Fibroblast of skin of abdomen (primary cell): Measurements from ENCODE around the gene CFAP298.

ENCODE experiments used
- DNase-seq: peaks from one replicate; pipeline ENCODE4 v3.0.0-alpha.2; 2013

The CFAP298 gene

DNA sequence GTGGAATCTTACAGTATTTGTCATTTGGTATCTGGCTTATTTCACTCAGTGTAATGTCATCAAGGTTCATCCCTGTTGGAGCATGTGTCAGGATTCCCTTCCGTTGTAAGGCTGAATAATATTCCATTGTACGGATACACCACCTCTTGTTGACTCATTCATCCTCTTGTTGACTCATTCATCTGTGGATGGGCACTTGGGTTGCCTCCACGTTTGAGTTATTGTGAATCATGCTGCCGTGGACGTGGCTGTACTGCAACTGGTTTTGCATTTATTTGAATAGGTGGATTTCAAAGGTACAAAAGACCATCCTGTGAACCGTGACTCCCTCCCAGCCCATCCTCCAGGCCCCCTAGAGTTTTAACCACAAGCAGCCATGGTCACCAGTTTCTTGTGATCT lies 15.0 kb downstream of the CFAP298 start:
- peak; percentile 83 for DNase-seq

DNA sequence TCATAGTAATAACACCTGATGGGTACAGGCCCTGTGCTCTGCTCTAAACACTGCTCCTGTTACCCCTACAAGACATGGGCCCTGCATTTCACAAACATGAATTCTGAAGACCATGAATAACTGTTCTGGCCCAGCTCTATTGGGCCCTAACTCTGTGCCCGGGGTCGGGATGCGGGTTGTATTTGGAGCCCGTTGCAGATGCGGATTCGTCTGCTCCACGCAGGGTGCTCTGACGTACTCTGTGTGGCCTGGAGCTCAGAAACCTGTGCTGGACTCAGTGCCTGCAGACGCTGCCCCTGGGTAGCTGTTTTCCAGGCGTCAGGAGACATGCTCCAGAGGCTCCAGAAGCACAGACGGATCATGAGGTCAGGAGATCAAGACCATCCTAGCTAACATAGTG lies 16.7 kb downstream of the CFAP298 start:
- DNase-seq: no peak

DNA sequence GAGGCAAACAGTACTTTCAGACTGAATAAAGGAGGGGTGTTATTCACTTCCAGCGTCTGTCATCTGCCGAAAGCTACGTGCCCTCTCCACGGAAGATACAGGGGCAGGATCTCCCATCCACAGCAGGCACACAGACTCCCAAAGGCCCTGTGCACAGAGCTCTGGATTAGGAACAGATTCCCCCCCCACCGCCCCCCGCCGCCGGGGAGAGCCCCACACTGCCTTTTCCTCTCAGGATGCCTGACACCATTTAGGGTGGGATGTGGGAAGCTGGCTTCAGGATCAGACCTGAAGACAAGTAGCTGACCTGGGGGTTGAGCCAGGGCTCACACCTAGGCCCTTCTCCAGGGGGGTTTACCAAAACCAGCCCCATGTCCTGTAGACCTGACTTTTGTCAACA lies 18.5 kb downstream of the CFAP298 start:
- no peak for DNase-seq

DNA sequence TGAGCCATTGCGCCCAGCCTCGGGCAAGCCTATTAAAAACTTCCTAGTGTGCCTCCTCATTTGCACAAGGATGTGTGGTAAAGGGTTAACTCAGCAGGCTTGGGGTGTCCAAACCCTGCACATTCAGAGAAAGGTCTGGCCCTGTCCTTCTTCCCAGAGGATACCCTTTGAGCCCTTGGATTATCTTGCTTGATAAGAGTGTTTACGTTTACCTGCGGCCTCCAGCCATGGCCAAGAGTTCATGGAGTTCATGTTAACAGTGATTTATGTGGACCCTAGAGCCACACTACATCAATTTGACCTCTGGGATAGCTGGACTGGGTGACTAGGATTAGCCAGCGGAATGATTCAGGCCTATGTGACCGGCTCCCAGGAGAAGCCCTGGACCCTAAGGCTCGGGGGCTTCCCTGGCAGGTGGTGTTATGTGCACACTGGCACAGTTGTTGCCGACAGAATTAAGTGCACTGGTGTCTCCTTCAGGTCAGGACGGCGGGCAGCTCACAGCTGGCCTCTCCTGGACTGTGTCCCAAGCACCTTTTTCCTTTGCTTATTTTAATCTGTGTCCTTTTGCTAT lies 19.2 kb downstream of the CFAP298 start:
- DNase-seq: no peak

DNA sequence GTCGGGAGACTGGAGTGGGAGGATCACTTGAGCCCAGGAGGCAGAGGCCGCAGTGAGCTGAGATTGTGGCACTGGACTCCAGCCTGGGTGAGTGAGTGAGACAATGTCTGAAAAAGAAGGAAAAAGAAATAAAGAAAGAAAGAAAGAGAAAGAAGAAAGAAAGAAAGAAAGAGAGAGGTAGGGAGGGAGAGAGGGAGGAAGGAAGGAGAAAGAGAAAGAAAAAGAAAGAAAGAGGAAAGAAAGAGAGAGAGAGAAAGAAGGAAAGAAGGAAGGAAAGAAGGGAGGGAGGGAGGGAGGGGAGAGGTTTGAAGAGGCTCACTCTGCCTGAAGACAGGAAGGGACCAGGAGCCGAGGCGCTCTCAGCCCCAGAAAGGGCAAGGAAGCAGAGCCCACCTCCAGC lies 22.0 kb downstream of the CFAP298 start:
- DNase-seq: no peak

DNA sequence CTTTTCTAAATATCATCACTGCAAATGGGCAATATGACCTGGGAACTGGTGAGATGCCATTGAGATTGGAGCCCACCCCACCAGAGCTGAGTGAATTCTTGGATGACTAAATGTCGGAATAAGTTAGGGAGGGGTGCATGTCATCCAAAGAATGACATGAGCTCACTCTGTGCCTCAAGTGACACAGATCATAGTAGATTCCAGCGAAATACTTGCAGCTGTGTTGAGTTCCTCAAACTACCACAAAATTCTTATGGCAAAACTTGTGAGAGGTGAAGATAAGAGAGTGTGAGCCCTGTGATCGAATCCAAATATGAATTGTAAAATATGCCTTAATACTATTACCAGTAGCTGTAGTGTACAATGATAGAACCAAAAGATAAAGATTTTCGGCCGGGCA lies 24.5 kb downstream of the CFAP298 start:
- no peak for DNase-seq

DNA sequence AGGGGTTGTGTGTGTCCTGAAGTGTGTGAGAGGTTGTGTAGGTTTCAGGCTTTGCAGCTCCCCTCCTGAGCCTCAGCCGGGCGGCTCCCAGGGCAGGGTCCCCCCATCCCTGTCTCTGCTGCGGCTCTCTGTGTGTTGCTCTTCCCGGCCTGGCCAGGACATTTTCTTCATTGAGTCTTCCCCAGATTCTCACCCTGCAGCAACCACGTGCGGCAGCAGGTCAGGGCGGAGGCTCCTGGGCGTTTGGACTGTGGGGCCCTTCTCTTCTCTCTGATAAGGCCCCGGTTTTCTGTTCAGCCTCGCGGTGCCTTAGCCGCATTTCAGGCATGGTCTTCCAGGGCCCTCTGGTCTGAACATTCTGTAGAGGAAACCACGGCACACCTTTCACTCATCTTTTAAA lies 25.1 kb downstream of the CFAP298 start:
- DNase-seq: no peak

DNA sequence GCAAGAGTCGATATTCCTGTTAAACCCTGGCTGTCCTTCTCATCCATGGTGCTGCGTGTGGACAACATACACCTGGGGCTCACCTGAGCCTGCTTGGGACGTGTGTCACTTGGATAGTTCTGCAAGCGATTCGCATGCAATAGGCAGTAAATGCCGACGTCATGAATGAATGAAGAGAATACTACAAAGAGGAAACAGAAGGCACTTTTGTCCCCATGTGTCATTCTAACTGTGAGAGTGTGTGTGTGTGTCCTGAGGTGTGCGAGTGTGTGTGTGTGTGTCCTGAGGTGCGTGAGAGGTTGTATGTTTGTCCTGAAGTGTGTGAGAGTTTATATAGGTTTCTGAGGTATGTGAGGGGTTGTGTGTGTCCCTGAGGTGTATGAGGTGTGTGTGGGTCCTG lies 26.2 kb downstream of the CFAP298 start:
- no peak for DNase-seq

DNA sequence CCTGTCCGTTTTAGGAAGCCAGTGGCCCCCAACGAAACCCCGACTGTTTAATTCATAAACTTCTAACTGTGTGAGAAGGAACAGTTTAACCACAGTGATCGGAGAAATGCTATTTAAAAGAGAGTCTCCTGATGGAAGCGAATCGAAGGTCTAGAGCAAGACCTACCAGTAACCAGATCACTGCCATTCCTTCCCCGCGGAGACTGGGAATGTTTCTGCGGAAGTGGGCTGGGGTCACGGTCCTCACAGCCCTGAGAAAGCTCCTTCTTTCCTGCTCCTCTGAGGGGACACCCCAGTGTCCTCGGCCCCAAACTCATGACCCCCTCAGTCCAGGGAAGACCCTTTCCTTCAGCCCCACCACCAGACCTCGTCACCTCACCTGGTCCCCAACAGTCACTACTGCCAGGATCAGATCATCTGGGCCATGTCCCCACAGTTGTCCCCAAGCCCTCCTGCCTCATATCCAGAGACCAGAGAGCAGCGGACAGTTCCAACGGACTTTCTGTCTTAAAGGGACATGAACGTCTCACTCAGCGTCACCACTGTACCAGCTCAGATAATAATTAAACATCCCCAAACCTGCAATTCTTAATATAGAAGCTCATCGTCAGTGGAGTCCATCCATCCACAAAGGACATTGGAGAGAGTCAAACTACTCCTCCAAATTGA lies 27.0 kb downstream of the CFAP298 start, which contains the start of gene TCP10L:
Gene TCP10L (minus strand): TSS at position 482 of the 669 bp plus-strand sequence. CDS start 1,219 bp downstream, outside the sequence.
- no peak for DNase-seq

DNA sequence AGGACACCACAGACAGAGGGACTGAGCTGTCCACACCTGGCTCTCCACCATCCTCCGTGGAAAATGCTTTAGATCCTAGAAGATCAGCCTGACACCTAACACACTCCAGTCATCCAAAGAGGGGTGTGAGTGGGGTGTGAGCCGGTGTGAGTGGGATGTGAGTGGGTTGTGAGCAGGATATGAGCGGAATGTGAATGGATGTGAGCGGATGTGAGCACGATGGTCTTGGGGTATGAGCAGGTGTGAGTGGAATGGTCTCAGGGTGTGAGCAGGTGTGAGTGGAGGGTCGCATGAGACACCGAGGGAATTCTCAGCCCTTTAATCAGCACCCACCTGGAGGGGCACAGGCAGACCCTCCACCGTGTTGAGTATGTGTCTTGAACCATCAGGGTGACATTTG lies 27.7 kb downstream of the CFAP298 start:
- DNase-seq: no peak

DNA sequence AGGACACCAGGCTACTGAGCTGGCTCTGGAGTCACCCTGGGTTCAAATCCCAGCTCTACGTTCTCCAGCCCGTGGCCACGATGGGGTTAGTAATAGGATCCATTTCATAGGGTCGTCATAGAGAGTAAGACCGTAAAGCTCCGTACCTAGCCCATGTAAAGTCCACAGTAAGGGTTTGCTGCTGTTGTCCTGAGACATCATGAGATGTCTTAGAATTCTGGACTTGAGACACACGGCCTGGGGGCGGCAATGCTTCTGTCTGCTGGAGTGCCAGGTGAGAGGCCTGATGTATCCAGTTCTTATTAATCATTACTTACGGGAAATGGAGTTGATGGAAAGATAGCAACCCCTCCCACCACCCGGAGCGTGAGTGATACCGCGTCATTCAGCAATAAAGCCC lies 30.4 kb downstream of the CFAP298 start:
- DNase-seq: no peak

DNA sequence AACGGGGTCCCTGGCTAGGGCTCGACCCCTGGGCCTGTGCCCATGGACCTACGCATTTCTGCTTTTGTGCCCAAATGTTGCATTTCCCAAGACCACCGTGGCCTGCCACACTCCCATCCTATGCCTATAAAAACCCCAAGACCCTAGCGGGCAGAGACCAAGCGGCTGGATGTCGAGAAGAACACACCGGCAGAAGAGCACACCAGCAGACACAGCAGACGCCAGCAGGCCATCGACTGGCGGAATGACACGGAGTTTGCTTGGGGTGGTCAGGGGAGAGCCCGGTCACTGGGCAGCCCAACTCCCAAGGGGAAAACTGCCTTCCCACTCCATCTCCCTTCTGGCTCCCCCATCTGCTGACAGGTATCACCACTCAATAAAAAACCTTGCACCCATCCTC lies 31.2 kb downstream of the CFAP298 start:
- no peak for DNase-seq

DNA sequence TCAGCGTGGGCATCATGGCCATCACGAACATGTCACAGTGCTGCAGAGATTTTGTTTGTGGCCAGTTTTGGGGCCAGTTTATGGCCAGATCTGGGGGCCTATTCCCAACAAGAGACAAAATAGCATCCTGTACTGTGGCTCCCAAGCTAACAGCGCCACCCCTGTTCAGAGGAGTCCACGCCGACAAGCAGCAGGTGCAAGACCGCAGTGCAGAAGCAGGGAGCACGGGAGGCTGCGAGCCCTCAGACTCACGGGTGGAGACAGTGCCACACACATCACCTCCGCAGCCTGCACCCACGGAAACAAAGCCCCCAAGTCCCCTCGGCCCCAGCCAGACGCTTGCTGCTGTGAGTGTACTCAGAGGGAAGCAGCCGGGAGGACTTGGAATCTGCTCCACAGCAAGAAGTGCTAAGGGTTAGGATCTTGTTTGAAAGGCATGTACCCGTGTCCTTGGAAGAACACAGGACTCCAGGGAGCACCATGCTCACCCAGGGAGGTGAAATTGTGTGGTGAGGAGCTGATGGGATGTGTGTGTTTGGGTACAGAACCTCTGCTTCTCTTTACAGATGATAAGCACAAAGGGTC lies 34.0 kb downstream of the CFAP298 start:
- no peak for DNase-seq

DNA sequence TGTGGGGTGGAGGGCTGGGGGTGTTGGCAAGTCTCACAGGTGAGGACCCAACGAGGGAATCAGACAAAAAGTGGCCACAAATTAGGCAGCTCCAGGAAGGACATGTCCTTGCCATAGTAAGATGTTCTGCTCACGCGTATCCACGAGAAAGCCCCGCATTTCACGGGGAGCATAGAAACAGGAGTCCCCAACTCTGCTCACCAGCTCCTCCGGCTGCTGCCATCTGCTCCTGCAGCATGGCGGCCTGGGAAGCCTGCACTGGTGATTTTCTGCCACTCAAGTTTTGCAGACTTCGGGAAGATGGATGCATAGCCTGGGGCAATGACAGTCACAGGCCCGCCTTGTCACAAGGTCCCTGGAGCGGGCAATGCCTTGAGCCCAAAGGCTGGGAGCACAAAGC lies 36.2 kb downstream of the CFAP298 start:
- no peak for DNase-seq

DNA sequence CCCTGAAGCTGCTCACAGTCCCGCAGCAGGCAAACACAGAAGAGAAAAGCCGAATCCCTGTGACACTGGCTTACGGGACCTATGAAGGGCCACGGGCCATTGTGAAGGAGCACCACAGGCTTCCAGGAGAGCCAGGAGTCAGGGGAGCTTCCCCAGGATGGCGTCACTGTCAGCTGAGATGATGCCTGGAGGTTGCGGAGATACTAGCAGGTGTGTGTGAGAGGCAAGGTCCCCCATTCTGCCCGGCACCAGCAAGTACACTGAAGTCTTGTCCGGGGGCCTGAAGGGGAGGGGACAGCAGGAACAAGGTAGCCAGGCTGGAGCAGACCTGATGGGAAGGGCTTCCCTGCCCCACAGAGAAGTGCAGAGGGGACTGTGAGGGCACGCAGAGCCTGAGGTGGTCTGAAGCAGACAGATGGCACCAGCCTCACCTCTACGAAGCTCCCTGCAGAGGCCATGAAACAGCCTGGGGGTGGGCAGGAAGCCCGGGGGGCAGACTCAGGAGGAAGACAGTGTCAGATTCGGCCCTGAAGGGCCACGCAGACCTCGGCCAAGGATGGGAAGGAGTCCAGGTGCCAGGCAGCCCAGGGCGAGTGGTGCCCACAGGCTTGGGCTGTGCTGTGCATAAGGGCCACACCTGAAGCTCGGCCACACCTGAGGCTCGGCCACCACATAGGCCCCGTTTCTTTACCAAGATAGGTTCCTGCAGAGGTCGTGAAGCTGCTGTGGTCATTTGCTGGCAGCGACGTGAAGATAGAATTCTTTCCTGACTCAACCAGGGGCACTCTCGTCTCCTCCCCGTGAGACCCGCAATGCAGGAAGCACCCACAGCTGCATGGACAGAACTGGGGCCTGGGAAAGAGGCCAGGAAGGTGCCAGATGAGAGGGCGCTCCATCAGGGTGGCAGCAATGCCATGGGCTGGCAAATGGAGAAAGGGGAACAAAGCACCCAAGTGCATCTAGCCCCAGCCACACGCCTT lies 36.9 kb downstream of the CFAP298 start:
- no peak for DNase-seq

DNA sequence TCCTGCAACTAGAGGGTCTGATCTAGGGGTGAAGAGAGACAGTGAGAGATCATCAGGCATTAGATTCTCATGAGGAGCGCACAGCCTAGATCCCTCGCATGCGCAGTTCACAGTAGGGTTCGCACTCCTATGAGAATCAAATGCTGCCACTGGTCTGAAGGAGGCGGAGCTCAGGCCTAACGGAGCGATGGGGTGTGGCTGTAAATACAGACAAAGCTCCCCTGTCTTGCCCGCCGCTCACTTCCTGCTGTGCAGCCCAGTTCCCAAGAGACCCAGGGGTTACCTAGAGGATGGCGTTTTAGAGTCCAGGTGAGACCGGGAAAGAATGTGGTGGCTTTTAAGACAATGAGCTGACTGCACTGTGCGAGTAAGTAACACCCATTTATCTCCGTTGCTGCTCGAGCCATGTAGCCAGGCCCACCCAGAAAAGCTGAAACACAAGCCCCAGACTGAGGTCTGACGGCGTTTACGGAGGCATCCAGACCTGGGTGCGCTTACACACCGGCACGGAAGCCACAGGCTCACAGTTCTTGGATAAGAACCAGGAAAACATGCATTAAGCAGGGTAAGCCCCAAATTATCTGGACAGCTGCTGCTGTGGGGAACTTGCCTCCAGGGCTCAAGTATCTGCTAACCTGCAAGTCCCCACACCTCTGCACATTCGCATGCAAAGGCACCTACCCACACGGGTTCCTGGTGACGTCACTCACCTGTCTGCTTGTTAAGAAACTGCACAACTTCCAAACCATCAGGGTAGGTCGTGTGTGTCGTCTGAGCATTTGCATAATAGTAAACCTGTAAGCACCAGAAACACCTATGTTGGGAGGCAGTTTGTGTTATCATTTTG lies 39.4 kb downstream of the CFAP298 start:
- DNase-seq: no peak

DNA sequence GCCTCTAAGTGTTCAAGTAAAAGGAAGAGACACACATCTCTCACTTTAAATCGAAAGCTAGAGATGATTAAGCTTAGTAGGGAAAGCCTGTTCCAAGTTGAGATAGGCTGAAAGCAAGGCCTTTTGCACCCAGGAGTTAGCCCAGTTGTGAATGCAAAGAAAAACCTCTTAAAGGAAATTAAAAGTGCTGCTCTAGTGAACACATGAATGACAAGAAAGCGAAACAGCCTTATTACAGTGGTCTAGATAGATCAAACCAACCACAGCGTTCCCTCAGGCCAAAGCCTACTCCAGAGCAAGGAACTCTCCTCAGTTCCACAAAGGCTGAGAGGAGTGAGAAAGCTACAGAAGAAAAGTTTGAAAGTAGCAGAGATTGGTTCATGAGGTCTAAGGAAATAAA lies 41.7 kb downstream of the CFAP298 start:
- no peak for DNase-seq

DNA sequence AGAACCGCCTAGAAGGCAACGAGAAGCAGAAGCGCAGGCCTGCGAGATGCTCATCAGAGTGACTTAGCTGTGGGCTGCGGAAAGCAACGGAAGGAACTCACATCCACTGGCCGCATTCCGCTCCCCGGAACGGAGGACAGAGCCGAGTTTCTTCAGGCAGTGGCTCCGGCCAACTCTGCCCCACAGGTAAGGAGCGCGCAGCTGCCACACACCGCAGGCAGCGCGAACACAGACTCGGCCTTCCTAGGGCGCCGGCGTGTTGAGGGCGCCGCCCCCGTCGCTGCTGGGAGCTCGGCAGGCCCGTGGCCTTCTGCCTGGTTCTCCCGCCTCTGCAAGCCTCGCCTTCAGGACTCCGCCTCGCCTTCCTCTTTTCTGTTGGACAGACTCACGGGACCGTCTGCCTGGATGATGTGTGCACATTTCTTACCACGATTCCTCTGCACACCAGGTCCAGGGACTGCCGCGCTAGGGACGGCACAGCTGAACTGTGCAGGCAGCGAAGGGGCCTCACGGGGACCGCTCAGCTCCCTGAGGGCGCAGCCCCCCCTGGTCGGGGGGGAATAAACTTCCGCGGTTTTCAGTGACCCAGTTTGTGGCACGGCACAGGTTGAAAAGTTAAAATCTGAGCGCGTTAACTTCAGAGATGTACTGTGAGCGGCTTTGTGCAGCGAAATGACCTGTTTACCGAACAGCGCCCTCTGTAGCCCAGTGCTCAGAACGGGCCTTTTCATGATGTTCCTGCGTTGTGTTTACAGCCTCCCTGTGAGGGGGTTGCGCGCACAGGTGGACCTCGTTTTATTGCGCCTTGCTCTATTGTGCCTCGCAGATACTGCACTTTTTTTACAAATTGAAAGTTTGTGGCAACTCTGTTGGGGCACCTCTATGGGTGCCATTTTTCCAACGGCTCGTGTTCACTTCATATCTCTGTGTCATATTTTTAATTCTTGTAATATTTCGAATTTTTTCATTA lies 42.6 kb downstream of the CFAP298 start:
- peak; percentile 65 for DNase-seq

DNA sequence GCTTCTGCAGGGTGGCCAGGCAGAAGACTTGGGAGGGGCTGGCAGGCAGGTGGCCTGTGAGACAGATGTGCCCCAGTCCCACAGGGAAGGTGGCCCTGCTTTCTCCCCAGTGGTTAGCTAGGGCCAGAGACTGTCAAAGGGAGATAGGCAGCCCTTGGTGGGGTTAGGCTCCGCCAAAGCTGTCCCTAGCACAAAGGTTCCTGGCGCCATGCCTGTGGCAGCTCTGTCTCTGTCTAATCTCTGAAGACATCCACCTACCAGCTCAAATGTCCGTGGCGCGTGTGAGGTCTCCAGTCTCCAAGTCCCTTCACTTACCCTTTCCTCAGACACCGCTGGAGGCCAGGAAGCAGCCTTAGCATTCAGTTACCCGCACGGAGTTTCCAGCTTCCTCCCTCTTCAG lies 44.6 kb downstream of the CFAP298 start:
- DNase-seq: no peak

DNA sequence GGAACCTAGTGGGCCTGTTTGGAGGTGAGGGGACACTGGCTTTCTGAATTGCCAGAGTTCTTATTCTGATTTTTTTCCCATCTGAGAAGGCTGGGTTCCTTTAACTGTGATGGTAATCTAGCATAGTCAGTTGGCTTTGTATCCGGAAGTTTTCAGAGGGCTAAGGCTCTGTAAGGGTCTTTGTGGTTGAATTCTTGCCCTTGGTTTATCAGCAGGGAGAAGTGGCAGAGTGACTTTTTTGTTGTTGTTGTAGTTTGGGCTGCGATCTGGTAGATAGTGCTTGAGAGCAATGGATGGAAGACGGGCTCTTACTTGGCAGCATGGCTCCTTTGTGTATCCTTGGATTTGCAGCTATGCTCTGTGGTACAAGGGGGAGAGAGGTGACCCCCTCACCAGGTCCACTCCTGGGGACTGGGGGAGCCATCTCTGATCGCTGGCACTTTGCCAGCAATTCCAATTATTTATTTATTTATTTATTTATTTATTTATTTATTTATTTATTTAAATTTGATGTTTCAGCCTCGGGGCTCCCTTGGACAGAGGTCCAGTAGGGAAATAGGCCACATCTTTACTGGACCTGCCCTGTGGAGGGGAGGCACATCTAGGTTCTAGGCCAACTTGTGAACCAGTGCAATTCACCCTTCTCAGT lies 45.3 kb downstream of the CFAP298 start:
- no peak for DNase-seq
